Hematopoietic multipotent progenitor cell treated with erythropoietin and hydrocortisone succinate and interleukin-3 and kit ligand, for 4 days (in vitro differentiated cells): ENCODE measurements around the gene ZNF710.
"Not testable (repeated sequence)": the region's sequence is repeated elsewhere in the genome, so short reads cannot be mapped to it uniquely, and the experiment has no call there.

Source experiments
- DNase-seq: peaks from one replicate; pipeline ENCODE4 v3.0.0-alpha.2; 2015

ZNF710 gene

DNA sequence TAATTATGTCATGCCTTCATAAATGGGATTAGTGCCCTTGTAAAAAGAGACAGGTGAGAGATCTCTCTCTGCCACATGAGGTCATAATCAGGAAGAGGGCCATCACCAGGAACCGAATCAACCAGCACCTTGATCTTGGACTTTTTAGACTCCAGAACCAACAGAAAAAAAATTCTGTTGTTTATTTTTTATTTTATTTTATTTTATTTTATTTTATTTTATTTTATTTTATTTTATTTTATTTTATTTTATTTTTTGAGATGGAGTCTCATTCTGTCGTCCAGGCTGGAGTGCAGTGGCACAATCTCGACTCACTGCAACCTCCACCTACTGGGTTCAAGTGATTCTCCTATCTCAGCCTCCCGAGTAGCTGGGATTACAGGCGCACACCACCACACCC lies 106.9 kb downstream of the ZNF710 start:
- DNase-seq, result not testable (repeated sequence)

DNA sequence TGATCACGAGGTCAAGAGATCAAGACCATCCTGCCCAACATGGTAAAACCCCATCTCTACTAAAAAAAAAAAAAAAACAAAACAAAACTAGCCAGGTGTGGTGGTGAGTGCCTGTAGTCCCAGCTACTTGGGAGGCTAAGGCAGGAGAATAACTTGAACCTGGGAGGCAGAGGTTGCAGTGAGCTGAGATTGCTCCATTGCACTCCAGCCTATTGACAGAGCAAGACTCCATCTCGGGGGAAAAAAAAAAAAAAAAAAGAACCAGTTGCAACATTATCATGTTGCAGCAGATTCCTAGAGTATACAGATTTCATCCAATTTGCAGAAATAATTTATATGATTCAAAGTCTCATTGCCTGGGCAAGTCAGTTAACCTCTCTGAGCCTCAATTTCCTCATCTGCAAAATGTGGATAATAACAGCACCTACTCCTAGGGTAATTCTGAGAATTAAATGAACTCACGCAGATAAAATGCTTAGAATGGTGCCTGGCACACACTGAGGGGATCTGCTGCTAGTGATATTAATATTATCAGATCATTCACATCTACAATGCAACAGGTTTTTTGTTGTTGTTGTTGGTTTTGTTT lies 108.1 kb downstream of the ZNF710 start:
- DNase-seq, result peak; percentile 55

DNA sequence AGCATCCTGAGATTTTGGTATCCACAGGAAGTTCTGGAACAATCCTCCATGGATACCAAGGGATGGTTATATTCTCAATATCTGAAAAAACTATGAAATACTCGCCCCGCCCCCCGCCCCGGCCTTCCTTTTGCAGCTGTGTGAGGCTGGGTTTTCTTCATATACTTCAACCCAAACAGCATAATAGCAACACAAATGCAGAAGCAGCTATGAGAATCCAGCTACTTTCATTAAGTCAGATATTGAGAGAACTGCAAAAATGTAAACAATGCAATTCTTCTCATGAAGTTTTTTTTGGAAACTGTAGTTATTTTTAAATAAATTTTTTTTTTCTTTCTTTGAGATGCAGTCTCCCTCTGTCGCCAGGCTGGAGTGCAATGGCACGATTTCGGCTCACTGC lies 112.0 kb downstream of the ZNF710 start:
- no peak for DNase-seq

DNA sequence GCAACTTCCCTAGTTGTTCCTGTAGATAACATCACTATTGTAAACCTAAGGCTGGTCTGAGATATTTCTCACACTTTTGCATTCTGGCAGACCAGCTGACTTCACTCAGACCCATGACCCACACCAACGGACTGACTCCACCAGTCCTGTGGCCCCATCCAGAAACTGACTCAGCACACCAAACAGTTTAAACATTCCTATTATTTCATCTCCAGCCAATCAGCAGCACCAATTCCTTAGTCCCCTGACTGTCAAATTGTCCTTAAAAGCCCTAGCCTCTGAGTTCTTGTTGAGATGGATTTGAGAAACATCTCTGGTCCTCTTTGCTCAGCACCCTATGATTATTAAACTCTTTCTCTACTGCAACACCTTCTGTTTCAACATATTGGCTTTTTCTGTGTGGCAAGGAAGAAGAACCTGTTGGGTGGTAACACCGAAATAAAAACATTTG lies 113.4 kb downstream of the ZNF710 start:
- peak; percentile 29 for DNase-seq

DNA sequence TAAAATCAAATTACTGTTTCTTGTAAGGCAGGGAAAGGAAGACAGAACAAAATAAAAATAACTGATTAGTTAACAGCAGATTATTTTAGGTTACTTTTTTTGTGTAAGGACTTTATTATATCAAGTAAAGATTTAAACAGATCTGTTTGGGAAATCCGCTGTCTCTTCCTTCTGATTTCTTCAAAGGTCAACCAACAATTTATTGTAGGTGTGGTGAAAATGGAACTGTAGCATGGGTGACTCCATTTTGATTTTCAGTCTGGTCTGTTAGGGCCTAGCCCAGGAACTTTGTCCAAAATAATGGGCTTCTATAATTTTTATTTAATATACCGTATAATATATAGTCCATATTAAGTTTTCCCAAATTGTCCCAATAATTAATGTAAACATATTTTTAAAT lies 114.7 kb downstream of the ZNF710 start:
- no peak for DNase-seq

DNA sequence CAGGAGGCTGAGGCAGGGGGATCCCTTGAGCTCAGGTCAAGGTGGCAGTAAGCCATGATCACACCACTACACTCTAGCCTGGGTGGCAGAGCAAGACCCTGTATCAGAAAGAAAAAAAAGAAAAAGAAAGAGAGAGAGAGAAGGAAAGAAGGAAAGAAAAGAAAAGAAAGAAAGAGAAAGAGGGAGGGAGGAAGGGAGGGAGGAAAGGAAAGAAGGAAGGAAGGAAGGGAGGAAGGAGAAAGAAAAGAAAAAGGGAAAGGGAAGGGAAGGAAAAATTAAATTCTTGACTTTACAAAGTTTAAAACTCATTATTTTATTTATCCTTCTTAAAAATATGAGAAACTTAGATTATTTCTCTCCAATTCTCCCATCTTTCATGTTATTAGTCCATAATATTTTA lies 118.2 kb downstream of the ZNF710 start:
- DNase-seq, result no peak

DNA sequence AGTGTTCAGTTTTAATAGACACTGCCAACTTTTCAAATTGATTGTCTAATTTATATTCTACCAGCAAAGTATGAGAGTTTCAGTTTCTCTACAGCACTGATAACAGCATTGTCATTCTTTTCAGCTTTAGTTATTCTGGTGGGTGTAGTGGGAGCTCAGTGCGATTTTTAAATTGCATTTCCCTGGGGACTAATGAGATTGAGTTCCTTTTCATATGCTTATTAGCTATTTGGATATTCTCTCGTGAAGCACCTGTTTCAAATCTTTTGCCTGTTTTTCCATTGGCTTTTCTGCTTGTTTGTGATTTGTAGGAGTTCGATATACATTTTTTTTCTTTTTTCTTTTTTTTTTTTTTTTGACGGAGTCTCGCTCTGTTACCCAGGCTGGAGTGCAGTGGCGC lies 120.0 kb downstream of the ZNF710 start:
- no peak for DNase-seq

DNA sequence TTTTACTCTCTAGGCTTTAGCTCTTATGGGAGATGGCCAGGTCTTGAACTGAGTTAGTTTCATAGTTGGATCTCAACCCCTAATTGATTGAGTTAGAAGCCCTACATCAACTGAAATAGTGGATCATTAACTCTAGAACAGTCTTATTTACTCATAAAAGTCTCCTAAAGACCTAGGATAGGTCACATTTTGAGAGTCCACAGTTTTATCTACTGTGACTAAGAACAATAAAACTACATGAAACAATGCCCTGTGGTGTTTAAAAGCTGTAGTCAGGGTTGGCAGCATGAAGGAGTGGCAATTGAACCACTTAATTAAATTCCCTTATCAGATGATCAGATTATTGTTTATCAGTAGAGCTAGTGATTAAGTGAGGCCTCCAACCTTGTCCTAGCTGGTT lies 123.4 kb downstream of the ZNF710 start:
- no peak for DNase-seq

DNA sequence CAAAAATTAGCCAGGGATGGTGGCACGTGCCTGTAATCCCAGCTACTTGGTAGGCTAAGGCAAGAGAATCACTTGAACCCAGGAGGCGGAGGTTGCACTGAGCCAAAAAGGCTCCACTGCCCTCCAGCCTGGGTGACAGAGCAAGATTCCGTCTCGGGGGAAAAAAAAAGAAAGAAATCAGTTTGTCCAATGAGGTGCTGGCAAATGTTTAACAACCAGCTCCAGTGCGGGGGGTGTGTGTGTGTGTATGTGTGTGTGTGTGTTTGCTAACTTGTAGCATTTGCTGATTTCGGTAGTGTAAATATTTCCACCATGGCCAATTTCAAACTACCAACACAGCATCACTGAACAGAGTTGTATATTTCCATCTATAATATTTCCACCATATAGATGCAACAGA lies 124.9 kb downstream of the ZNF710 start:
- no peak for DNase-seq

DNA sequence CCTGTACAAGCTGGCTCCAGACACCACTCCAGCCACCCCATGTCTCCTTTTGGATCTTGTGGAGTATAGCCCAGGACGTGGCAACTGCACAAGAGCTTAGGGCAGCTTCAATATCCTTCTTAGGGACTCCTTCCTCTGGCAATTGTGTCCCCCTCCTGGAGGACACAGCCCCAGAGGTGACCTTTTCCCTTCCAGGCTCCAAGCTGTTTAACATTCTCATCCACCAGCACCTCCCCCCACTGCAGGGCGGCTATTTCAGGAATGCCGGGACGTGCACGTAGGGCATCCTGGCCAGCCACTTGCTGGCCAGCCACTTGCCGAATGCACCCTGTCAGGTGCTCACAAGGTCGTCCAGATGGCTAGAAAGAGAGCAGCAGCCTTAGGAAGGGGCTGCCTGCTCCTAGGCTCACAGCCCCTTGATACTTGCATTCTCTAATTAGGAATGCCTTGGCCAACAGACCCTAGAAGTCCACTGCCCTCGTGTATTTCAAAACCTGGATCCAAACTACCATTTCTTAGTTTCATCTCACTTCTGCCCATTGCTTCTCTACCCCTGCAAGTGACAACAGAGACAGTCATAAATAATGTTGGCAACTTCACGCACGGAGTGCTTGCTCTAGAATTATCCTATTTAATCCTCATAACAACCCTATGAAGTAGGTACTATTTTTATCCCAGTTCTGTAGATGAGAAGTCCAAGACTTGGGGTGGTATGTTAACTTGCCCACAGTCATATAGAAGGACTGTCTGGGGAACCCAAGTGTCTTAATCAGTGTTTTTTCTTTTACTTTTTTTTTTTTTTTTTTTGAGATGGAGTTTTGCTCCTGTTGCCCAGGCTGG lies 125.7 kb downstream of the ZNF710 start:
- DNase-seq, result no peak

DNA sequence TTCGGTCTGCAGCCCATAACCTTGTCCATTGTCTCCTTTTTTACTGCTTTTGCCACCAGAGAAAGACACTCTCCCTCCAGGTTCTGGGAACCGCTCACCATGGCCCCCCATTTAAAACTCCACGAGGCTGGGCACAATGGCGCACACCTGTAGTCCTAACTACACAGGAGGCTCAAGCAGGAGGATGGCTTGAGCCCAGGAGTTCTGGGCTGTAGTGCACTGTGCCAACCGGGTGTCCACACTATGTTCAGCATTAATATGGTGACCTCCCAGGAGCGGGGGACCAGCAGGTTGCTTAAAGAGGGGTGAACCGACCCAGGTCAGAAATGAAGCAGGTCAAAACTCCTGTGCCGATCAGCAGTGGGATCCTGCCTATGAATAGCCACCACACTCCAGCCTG lies 129.2 kb downstream of the ZNF710 start:
- no peak for DNase-seq
